T-helper 2 cell treated with Interferon-gamma antibody and Interleukin-4, amounts not matched to agents 5 μg/mL and 100 μg/mL, for 36 hours (primary cell): ENCODE measurements around the gene DCDC2.
"Not testable (repeated sequence)": the region's sequence is repeated elsewhere in the genome, so short reads cannot be mapped to it uniquely, and the experiment has no call there.

Source experiments
- DNase-seq: peaks from one replicate; pipeline ENCODE4 v3.0.0; 2021; ENCODE audit warnings: low spot score
- H3K27ac Mint-ChIP-seq: one replicate; pipeline ENCODE4 v1.8.0; 2021; ENCODE audit warnings: mild to moderate bottlenecking, mixed read lengths
- H3K27me3 Mint-ChIP-seq: one replicate; pipeline ENCODE4 v1.8.0; 2021; ENCODE audit warnings: low read depth, mixed read lengths
- H3K36me3 Mint-ChIP-seq: one replicate; pipeline ENCODE4 v1.8.0; 2021; ENCODE audit warnings: low read depth, mixed read lengths
- H3K4me1 Mint-ChIP-seq: one replicate; pipeline ENCODE4 v1.8.0; 2021; ENCODE audit warnings: low read depth, mixed read lengths
- H3K4me3 Mint-ChIP-seq: one replicate; pipeline ENCODE4 v1.8.0; 2022; ENCODE audit warnings: mild to moderate bottlenecking, moderate library complexity, mixed read lengths
- H3K9me3 Mint-ChIP-seq: one replicate; pipeline ENCODE4 v1.8.0; 2021; ENCODE audit warnings: mixed read lengths

Gene DCDC2

GRCh38 chr6:24186349-24186748 is 171.5 kb downstream of the DCDC2 start:
- Mint-ChIP-seq H3K4me1 (no peaks in the 10 kb centered on the region), H3K27ac (no peak overlapping the region), H3K36me3 (no peaks in the 10 kb centered on the region)

GRCh38 chr6:24183584-24183983 is 174.3 kb downstream of the DCDC2 start:
- DNase-seq = no peak
- no peaks in the 10 kb centered on the region for H3K27me3 Mint-ChIP-seq
- H3K9me3 Mint-ChIP-seq = no peaks in the 10 kb centered on the region
- H3K36me3 Mint-ChIP-seq = no peaks in the 10 kb centered on the region
- H3K4me3 Mint-ChIP-seq = no peak overlapping the region
- H3K27ac Mint-ChIP-seq = no peak overlapping the region
- H3K4me1 Mint-ChIP-seq = no peaks in the 10 kb centered on the region

More at GRCh38 chr6:24186349-24186748, 171.5 kb downstream of the DCDC2 start:
- Mint-ChIP-seq H3K9me3 (no peaks in the 10 kb centered on the region), H3K27me3 (no peaks in the 10 kb centered on the region), H3K4me3 (no peak overlapping the region)
- DNase-seq = no peak

- Mint-ChIP-seq H3K27me3 (no peaks in the 10 kb centered on the region), H3K9me3 (no peaks in the 10 kb centered on the region), H3K36me3 (no peaks in the 10 kb centered on the region), H3K27ac (no peak overlapping the region), H3K4me1 (no peaks in the 10 kb centered on the region), H3K4me3 (no peak overlapping the region)
- DNase-seq = no peak
These were observed 200.0 kb downstream of the DCDC2 start for GRCh38 chr6:24157886-24158285.

GRCh38 chr6:24154121-24154520 is 203.7 kb downstream of the DCDC2 start:
- Mint-ChIP-seq H3K27ac (no peak overlapping the region), H3K9me3 (no peaks in the 10 kb centered on the region), H3K36me3 (no peaks in the 10 kb centered on the region), H3K4me3 (no peak overlapping the region), H3K27me3 (no peaks in the 10 kb centered on the region), H3K4me1 (no peaks in the 10 kb centered on the region)
- DNase-seq = no peak

- Mint-ChIP-seq H3K9me3 (no peaks in the 10 kb centered on the region), H3K4me1 (no peaks in the 10 kb centered on the region), H3K36me3 (no peaks in the 10 kb centered on the region), H3K27ac (no peak overlapping the region), H3K4me3 (no peak overlapping the region), H3K27me3 (no peaks in the 10 kb centered on the region)
- no peak for DNase-seq
These were observed 205.8 kb downstream of the DCDC2 start for GRCh38 chr6:24152014-24152413.

- Mint-ChIP-seq H3K9me3 (no peaks in the 10 kb centered on the region), H3K27ac (no peak overlapping the region), H3K4me3 (no peak overlapping the region), H3K4me1 (no peaks in the 10 kb centered on the region), H3K36me3 (no peaks in the 10 kb centered on the region), H3K27me3 (no peaks in the 10 kb centered on the region)
- DNase-seq = no peak
These were observed 208.0 kb downstream of the DCDC2 start for GRCh38 chr6:24149836-24150235.

- H3K27me3 Mint-ChIP-seq = no peaks in the 10 kb centered on the region
- no peak overlapping the region for H3K27ac Mint-ChIP-seq
- no peaks in the 10 kb centered on the region for H3K9me3 Mint-ChIP-seq
- H3K4me3 Mint-ChIP-seq = no peak overlapping the region
- no peaks in the 10 kb centered on the region for H3K36me3 Mint-ChIP-seq
- DNase-seq = no peak
- H3K4me1 Mint-ChIP-seq = no peaks in the 10 kb centered on the region
These were observed 208.6 kb downstream of the DCDC2 start for GRCh38 chr6:24149296-24149695.

- Mint-ChIP-seq H3K9me3 (no peaks in the 10 kb centered on the region), H3K27me3 (no peaks in the 10 kb centered on the region), H3K4me1 (no peaks in the 10 kb centered on the region), H3K4me3 (no peak overlapping the region), H3K36me3 (no peaks in the 10 kb centered on the region), H3K27ac (no peak overlapping the region)
- no peak for DNase-seq
These were observed 209.2 kb downstream of the DCDC2 start for GRCh38 chr6:24148684-24149083.

GRCh38 chr6:24148154-24148570 is 209.7 kb downstream of the DCDC2 start:
- Mint-ChIP-seq H3K36me3 (no peaks in the 10 kb centered on the region), H3K9me3 (no peaks in the 10 kb centered on the region), H3K27me3 (no peaks in the 10 kb centered on the region), H3K27ac (no peak overlapping the region), H3K4me3 (no peak overlapping the region), H3K4me1 (no peaks in the 10 kb centered on the region)
- DNase-seq = no peak

- H3K27me3 Mint-ChIP-seq = no peaks in the 10 kb centered on the region
- H3K9me3 Mint-ChIP-seq = no peaks in the 10 kb centered on the region
- no peak overlapping the region for H3K27ac Mint-ChIP-seq
- no peaks in the 10 kb centered on the region for H3K36me3 Mint-ChIP-seq
- no peaks in the 10 kb centered on the region for H3K4me1 Mint-ChIP-seq
- no peak overlapping the region for H3K4me3 Mint-ChIP-seq
- no peak for DNase-seq
These were observed 210.2 kb downstream of the DCDC2 start for GRCh38 chr6:24147511-24148153.

- no peaks in the 10 kb centered on the region for H3K36me3 Mint-ChIP-seq
- no peak overlapping the region for H3K4me3 Mint-ChIP-seq
- no peaks in the 10 kb centered on the region for H3K27me3 Mint-ChIP-seq
- no peaks in the 10 kb centered on the region for H3K9me3 Mint-ChIP-seq
- no peak for DNase-seq
- H3K27ac Mint-ChIP-seq = no peak overlapping the region
- H3K4me1 Mint-ChIP-seq = no peaks in the 10 kb centered on the region
These were observed 211.0 kb downstream of the DCDC2 start for GRCh38 chr6:24146871-24147270.

GRCh38 chr6:24145690-24146131 is 212.1 kb downstream of the DCDC2 start:
- Mint-ChIP-seq H3K9me3 (no peaks in the 10 kb centered on the region), H3K36me3 (no peaks in the 10 kb centered on the region), H3K27me3 (no peaks in the 10 kb centered on the region), H3K4me3 (no peak overlapping the region), H3K27ac (no peak overlapping the region), H3K4me1 (no peaks in the 10 kb centered on the region)
- DNase-seq = no peak

- DNase-seq, H3K4me1 Mint-ChIP-seq, H3K4me3 Mint-ChIP-seq: not testable (repeated sequence)
These were observed 215.1 kb downstream of the DCDC2 start for GRCh38 chr6:24142733-24143132.

GRCh38 chr6:24140591-24140990 is 217.3 kb downstream of the DCDC2 start:
- H3K27ac Mint-ChIP-seq = no peak overlapping the region
- H3K4me3 Mint-ChIP-seq = no peak overlapping the region
- H3K27me3 Mint-ChIP-seq = no peaks in the 10 kb centered on the region
- H3K4me1 Mint-ChIP-seq = no peaks in the 10 kb centered on the region
- H3K9me3 Mint-ChIP-seq = no peaks in the 10 kb centered on the region
- DNase-seq = no peak
- no peaks in the 10 kb centered on the region for H3K36me3 Mint-ChIP-seq

More at GRCh38 chr6:24142733-24143132, 215.1 kb downstream of the DCDC2 start:
- not testable (repeated sequence) for H3K9me3 Mint-ChIP-seq, H3K27ac Mint-ChIP-seq, H3K27me3 Mint-ChIP-seq, H3K36me3 Mint-ChIP-seq

- no peaks in the 10 kb centered on the region for H3K9me3 Mint-ChIP-seq
- H3K4me1 Mint-ChIP-seq = no peaks in the 10 kb centered on the region
- no peaks in the 10 kb centered on the region for H3K36me3 Mint-ChIP-seq
- no peaks in the 10 kb centered on the region for H3K27me3 Mint-ChIP-seq
- no peak for DNase-seq
- H3K27ac Mint-ChIP-seq = no peak overlapping the region
- H3K4me3 Mint-ChIP-seq = no peak overlapping the region
These were observed 218.2 kb downstream of the DCDC2 start for GRCh38 chr6:24139639-24140038.
